ENCODE measurements around the gene IMMP2L. TPM values are rescaled to one million over a fixed set of nuclear protein-coding genes. Genes with fewer than 3 reads are reported as not detected.
A peak's percentile ranks its signal among the peaks of the same experiment; 100 is the strongest.

IMMP2L gene
- total and polyA plus RNA-seq, 2 of the 13 experiments (the other 11 are each of a cell fraction or from before 2014, with no cell fraction given): 7.8 to 16.9 TPM

GRCh38 chr7:111561904-111562732, at the start of gene IMMP2L (continued):
- no peak for TF ChIP-seq ZNF564 (CRISPR knock-in tag; IDR thresholded peaks at IDR 0.05)
- TF ChIP-seq IKZF1 (IDR thresholded peaks at IDR 0.05): no peak
- TF ChIP-seq, protein P1, sequence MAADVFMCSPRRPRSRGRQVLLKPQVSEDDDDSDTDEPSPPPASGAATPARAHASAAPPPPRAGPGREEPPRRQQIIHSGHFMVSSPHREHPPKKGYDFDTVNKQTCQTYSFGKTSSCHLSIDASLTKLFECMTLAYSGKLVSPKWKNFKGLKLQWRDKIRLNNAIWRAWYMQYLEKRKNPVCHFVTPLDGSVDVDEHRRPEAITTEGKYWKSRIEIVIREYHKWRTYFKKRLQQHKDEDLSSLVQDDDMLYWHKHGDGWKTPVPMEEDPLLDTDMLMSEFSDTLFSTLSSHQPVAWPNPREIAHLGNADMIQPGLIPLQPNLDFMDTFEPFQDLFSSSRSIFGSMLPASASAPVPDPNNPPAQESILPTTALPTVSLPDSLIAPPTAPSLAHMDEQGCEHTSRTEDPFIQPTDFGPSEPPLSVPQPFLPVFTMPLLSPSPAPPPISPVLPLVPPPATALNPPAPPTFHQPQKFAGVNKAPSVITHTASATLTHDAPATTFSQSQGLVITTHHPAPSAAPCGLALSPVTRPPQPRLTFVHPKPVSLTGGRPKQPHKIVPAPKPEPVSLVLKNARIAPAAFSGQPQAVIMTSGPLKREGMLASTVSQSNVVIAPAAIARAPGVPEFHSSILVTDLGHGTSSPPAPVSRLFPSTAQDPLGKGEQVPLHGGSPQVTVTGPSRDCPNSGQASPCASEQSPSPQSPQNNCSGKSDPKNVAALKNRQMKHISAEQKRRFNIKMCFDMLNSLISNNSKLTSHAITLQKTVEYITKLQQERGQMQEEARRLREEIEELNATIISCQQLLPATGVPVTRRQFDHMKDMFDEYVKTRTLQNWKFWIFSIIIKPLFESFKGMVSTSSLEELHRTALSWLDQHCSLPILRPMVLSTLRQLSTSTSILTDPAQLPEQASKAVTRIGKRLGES (CRISPR knock-in tag; IDR thresholded peaks at IDR 0.05; ENCODE audit: borderline replicate concordance): no peak
- TF ChIP-seq FOXP4 (CRISPR knock-in tag; IDR thresholded peaks at IDR 0.05): peak; percentile 16
- TF ChIP-seq, protein P2, sequence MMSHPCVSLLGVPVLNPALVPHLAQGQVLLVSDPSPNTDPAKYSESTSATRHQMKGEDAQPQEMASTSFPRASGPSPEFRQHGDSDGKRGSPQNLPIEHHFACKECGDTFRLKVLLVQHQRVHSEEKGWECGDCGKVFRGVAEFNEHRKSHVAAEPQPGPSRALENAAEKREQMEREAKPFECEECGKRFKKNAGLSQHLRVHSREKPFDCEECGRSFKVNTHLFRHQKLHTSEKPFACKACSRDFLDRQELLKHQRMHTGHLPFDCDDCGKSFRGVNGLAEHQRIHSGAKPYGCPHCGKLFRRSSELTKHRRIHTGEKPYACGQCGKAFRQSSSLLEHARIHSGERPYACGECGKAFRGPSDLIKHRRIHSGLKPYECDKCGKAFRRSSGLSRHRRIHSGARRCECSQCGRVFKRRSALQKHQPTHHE (CRISPR knock-in tag; IDR thresholded peaks at IDR 0.05; ENCODE audit: borderline replicate concordance): peak; percentile 75; the same call in 1 of the 2 replicates
- TF ChIP-seq EZH2 (conservative IDR thresholded peaks at IDR 0.05; ENCODE audit: low read depth, low read length): no peak
- TF ChIP-seq RFXANK (CRISPR knock-in tag; IDR thresholded peaks at IDR 0.05): no peak
- TF ChIP-seq, protein P3, sequence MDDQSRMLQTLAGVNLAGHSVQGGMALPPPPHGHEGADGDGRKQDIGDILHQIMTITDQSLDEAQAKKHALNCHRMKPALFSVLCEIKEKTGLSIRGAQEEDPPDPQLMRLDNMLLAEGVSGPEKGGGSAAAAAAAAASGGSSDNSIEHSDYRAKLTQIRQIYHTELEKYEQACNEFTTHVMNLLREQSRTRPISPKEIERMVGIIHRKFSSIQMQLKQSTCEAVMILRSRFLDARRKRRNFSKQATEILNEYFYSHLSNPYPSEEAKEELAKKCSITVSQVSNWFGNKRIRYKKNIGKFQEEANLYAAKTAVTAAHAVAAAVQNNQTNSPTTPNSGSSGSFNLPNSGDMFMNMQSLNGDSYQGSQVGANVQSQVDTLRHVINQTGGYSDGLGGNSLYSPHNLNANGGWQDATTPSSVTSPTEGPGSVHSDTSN (CRISPR knock-in tag; IDR thresholded peaks at IDR 0.05; ENCODE audit: borderline replicate concordance): no peak
- TF ChIP-seq ZNF839 (CRISPR knock-in tag; IDR thresholded peaks at IDR 0.05; ENCODE audit: borderline replicate concordance): no peak
- no peak for TF ChIP-seq RCOR2 (CRISPR knock-in tag; IDR thresholded peaks at IDR 0.05)
- TF ChIP-seq POLR2AphosphoS2 (IDR thresholded peaks at IDR 0.05; ENCODE audit: low read depth, low read length): no peak
- TF ChIP-seq, protein P4, sequence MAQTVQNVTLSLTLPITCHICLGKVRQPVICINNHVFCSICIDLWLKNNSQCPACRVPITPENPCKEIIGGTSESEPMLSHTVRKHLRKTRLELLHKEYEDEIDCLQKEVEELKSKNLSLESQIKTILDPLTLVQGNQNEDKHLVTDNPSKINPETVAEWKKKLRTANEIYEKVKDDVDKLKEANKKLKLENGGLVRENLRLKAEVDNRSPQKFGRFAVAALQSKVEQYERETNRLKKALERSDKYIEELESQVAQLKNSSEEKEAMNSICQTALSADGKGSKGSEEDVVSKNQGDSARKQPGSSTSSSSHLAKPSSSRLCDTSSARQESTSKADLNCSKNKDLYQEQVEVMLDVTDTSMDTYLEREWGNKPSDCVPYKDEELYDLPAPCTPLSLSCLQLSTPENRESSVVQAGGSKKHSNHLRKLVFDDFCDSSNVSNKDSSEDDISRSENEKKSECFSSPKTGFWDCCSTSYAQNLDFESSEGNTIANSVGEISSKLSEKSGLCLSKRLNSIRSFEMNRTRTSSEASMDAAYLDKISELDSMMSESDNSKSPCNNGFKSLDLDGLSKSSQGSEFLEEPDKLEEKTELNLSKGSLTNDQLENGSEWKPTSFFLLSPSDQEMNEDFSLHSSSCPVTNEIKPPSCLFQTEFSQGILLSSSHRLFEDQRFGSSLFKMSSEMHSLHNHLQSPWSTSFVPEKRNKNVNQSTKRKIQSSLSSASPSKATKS (CRISPR knock-in tag; IDR thresholded peaks at IDR 0.05): no peak
- no peak for TF ChIP-seq GFI1 (CRISPR knock-in tag; IDR thresholded peaks at IDR 0.05; ENCODE audit: borderline replicate concordance)
- TF ChIP-seq ZNF740 (CRISPR knock-in tag; IDR thresholded peaks at IDR 0.05): no peak
- peak; percentile 86 for TF ChIP-seq ZNF605 (CRISPR knock-in tag; IDR thresholded peaks at IDR 0.05)
- TF ChIP-seq HCFC1 (IDR thresholded peaks at IDR 0.05; ENCODE audit: low read depth, low read length): no peak
- no peak for TF ChIP-seq SIX4 (CRISPR knock-in tag; IDR thresholded peaks at IDR 0.05)
- peak; percentile 79 for TF ChIP-seq ZMYM4 (CRISPR knock-in tag; IDR thresholded peaks at IDR 0.05)

Data from HepG2 (cell line).